Activated CD4-positive, alpha-beta T cell treated with anti-CD3 and anti-CD28 coated beads for 1 hour (primary cell): Measurements from ENCODE around the gene ARFGEF2.
A peak's percentile ranks its signal among the peaks of the same experiment; 100 is the strongest.
"Not testable (repeated sequence)": the region's sequence is repeated elsewhere in the genome, so short reads cannot be mapped to it uniquely, and the experiment has no call there.

Experiments used
- DNase-seq: peaks from one replicate; pipeline ENCODE4 v3.0.0-alpha.2; 2020

ARFGEF2 gene

DNA sequence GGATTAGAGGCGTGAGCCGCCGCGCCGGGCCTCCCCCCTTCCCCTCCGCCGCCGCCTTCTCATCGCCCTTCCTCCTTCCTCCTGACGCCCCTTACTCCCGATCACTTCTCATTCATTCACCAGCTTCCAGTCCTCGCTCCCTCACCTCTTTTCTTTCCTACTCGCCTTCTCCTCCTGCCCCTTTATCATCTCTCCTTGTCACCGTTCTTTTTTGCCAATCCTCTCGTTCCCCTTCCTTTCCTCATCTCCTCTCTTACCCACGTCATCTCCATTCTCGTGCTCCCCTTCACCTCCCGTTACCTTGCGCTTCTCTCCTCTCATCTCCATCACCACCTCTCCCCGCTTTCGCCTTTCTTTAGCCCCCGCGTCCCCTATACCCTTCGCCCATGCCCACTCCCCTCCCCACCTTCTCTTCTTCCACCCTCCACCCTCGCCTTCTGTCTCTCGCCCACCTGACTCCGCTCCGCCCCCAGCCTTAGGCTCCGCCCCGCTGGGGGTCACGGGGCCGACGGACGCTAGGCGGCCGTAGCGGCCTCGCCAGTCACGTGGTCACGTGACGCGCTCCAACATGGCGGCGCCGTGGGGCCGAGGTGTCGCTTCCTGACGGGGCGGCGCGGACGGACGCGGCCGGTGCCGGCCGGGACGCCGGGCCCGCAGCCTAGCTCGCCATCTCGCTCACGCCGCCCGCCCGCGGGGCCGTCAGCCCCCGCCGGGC, at the start of gene ARFGEF2:
TSS of gene ARFGEF2 (plus strand) at position 544 of the 715 bp plus-strand sequence. CDS start 179 bp downstream, outside the sequence.
- peak; percentile 83 for DNase-seq

DNA sequence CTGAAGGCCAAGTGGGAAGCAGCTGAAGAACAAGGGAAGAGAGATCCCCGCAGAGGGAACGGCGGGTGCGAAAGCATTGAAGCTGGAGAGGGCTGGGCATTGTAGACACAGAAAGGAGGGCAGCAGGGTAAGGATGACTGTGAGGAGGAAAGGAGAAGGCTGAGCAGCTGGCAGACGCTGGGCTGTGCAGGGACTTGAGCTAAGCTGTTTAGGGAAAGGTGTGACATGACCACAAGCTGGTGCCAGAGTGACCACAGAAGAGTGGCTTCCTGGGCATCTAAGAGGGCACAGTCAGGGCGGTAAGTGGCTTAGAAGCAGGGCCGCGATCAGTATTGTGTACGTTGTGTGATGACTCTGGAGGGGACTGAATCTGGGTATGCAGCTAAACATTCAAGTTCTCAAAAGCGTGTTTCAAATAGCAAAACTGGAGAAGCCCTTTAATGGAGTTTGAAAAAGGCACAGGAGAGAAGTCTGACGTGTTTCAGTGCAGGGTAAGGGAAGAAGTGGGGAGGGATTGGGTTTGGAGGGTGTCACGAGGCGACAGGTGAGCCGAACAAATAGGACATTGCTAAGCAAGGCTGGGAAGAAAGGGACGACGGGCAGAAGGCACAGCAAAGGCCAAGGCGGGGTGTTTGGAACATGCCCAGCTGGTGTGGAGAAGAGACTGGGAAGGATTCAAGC, 46.1 kb upstream of the ARFGEF2 start:
- no peak for DNase-seq

DNA sequence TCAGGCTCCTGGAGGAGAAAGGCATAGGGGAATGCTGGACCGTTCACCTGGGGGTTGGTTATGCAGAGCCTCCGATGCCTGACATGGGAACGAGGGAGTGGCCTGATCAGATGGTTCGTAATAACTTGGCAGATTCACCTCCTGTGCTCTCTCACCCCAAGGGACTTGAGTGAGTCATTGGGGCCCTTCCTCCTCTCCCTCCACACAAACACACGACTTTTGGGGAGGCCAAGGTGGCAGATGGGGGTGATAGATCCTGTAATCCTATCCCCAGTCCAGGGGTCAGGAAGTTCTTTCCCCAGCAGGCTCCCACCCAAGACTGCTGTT, 45.6 kb upstream of the ARFGEF2 start:
- DNase-seq, result no peak

- DNase-seq, result no peak
These were observed 44.2 kb upstream of the ARFGEF2 start for GRCh38 chr20:48877304-48877703.

DNA sequence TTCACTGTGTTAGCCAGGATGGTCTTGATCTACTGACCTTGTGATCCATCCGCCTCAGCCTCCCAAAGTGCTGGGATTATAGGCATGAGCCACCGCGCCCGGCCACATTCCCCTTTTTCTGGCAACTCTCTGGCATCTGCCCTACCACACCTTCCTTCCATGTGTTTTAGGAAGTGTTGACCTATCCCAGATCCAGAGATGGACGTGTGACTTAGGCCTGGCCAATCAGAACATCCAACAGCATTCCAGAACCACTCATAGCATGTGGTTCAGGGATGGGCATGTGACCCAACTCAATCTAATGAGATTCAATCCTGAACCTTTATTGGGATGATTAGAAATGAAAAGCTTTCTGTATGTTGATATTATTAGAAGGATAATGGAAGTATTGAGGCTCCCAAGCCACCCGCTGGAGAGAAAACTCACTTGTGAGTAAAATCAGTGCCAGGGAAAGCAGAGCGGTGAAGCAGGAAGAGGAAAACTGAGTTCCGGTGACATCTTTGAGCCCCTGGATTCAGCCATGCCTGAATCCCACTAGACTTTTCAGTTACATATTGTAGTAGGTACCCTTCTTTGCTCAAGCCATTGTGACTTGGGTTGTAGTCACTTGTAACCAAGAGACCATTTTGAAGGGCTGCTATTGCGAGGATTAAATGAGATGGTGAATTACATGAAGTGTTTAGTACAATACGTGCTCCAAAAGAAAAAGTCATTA, 42.8 kb upstream of the ARFGEF2 start:
- DNase-seq, result no peak

- no peak for DNase-seq
These were observed 41.8 kb upstream of the ARFGEF2 start for GRCh38 chr20:48879612-48880245.

DNA sequence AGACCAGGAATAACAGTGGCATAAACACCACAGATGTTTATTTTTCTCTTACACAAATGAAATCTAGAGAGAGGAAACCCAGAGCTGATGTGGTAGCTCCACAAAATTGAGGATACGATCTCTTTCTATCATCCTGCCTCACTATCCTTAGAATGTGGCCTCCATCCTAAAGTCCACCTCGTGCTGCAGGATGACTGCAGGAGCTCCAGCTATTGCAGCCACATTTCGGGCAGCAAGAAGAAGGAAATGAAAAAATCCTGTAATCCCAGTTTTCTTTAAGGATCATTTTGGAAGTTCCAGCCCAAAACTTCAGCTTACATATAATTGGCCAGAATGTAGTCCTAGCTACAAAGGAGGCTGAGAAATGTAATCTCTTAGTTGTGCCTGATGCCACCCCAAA, 41.2 kb upstream of the ARFGEF2 start:
- DNase-seq, result no peak

DNA sequence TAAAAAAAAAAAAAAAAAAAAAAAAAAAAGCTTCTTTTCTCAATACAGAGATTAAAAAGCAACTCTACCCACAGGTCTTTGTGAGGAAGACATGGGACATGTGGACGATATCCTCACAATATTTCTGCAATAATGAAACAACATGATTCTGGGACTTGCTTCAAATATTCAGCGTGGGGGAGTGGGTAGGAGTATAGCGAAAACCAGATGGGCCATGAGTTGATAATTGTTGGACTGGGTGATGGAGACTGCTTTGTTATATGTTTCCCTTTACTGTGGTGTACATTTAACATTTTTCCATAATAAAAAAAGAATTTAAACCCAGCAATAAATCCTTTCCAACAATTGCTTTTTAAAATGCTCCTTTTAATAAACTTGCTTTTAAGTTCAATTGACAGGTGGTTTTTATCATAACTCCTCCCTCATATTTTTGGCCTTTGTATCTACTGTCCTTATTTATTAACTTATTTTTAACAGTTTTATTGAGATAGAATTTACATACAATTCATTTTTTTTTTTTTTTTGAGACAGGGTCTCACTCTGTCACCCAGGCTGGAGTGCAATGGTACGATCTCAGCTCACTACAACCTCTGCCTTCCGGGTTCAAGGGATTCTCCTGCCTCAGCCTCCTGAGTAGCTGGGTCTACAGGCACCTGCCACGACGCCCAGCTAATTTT, 40.4 kb upstream of the ARFGEF2 start:
- no peak for DNase-seq

DNA sequence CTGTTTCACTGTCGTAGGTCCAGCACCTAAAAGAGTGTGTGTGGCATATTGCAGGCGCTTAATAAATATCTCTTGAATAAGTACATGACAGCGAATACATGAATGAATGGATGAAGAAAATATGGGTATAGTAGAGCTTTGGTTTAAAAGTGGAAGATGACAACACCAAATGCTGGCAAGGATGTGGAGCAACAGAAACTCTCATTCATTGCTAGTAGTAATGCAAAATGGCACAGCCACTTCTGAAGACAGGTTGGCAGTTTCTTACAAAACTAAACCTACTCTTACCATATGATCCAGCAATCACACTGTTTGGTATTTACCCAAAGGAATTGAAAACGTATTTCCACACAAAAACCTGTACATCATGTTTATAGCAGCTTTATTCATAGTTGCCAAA, 36.3 kb upstream of the ARFGEF2 start:
- no peak for DNase-seq

DNA sequence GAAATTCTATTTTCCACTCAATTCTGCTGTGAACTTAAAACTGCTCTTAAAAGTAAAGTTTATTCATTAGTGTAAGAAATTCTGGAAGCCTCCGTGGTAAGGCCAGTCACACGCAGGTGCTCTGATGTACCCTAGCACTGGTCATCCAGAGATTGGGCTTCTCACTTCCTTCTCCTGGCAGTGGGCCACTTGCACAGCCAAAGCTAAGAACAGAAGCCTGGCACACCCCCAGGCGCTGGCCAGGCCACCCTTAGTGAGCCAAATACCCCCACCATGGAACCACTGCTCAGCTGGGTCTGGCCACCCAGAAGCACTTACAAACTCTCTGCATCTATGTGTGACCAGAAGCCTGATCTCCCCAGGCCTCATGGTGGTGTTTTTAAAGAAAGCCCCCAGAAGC, 35.3 kb upstream of the ARFGEF2 start:
- DNase-seq, result no peak

DNA sequence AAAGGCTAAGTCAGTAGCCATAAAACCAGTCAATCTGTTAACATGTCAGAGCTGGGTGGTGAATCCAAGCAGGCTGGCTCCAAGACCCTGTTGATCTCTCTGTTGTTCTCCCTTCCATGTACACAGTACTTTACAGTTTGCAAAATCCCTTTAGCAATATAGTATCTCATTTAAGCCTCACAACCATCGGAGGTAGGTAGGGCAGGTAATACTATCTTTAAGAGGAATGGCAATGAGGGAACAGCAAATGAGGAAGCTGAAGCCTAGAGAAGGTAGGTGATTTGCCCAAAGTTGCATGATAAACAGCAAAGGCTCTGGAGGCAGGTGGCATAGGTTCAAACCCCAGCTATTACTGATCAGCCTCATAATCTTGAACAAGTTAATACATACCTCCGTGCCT, 34.7 kb upstream of the ARFGEF2 start:
- no peak for DNase-seq

DNA sequence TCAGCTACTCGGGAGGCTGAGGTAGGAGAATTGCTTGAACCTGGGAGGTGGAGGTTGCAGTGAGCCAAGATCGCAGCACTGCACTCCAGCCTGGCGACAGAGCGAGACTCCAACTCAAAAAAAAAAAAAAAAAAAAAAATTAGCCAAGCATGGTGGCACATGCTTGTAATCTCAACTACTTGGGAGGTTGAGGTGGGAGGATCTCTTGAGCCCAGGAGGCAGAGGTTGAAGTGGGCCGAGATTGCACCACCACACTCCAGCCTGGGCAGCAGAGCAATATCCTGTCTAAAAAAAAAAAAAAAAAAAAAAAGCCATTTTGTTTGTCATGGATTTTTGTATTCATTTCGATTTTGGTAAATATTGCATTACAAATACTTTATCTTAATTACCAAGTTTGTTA, 33.0 kb upstream of the ARFGEF2 start:
- not testable (repeated sequence) for DNase-seq

- DNase-seq, result no peak
These were observed 32.2 kb upstream of the ARFGEF2 start for GRCh38 chr20:48889140-48889790.

- no peak for DNase-seq
These were observed 30.1 kb upstream of the ARFGEF2 start for GRCh38 chr20:48891235-48892048.

DNA sequence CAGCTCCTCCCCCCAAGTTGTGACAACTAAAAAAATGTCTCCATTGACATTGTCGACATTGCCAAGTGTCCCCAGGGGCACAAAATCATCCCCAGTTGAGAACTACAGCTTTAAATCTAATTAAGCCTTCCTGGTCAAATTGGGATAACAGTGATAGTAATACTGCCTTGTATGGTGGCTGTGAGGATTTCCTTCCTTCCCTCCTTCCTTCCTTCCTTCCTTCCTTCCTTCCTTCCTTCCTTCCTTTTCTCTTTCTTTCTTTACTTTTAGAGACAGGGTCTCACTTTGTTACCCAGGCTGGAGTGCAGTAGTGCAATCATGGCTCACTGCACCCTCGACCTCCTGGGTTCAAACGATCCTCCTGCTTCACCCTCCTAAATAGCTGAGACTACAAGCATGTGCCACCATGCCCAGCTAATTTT, 29.5 kb upstream of the ARFGEF2 start:
- DNase-seq, result no peak

- no peak for DNase-seq
These were observed 28.6 kb upstream of the ARFGEF2 start for GRCh38 chr20:48892891-48893290.

GRCh38 chr20:48893374-48893773, 28.1 kb upstream of the ARFGEF2 start:
- DNase-seq, result no peak

DNA sequence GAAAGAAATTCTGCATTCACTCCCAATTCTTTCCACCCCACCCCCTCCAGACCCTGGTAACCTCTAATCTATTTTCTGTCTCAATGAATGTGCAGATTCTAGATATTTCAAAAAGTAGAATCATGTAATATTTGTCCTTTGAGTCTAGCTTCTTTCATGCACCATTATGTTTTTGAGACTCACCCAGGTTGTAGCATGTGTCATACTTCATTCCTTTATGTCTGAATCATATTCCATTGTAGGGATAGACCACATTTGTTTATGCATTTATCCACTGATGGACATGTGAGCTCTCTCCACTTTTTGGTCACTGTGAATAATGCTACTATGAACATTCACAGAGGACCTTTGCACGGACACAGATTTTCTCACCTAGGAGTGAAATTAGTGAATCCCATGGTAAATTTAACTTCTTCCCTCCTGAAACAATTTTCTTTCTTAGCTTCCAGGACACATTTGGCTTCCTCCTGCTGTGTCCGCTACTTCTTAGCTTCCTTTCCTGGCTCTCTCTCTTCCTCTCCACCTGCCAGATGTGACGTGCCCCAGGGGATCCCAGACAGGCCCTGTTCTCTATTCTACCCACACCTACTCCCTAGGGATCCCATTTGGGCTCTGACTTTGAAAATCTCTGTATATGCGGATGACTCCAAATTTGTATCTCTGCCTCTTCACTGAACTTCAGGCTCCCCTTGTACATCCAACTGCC, 24.1 kb upstream of the ARFGEF2 start:
- DNase-seq, result no peak

- DNase-seq, result no peak
These were observed 23.3 kb upstream of the ARFGEF2 start for GRCh38 chr20:48898210-48898609.

GRCh38 chr20:48898896-48899530, 22.5 kb upstream of the ARFGEF2 start:
- DNase-seq, result no peak
